NCI-H187 treated with DMSO at 0.1 percent for 48 hours (cell line): ENCODE data around the gene ALKBH4.
"Not testable (repeated sequence)": the region's sequence is repeated elsewhere in the genome, so short reads cannot be mapped to it uniquely, and the experiment has no call there.

Source experiments
- DNase-seq: peaks from one replicate; lab custom pipeline; 2025; lab: John Stamatoyannopoulos, UW

The ALKBH4 gene

DNA sequence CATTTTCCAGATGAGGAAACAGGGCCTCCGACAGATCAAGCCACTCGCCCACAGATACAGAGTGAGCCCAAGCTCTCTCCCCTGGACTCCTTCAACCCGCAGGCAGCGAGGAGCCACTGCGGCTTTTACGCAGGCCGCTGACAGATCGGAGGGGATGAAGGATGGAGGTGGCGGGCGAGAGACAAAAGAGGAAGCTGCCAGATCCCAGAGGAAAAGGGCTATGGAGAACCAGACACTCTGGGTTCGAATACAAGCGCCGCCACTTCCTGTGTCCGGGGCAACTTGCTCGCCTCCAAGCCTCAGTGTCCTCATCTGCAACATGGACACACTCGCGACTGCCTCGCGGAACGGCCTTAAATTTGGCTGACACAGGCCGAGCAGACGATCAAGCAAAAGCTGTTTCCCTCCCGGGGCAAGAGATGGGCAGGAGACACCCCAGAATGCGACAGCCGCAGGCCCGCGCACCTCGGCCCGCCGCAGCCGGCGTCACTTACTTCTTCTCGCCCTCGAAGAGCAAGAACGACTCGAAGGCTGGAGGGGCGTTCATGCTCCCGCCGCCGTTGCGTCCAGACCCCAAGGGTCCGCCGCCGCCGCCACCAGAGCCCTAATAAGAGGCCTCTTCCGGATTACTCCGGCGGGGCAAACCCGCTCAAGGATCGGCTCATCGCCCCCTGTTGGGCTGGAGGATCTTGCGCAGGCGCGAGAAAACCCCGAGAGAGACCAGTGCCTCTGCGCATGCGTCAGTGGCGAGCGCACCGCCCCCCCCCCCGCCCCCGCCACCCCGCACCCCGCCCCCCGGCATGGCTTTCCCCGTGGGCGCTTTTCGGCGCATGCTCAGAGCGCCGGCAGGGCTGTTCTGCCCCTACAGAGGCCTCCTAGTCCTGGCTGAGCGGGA is 13.9 kb upstream of the ALKBH4 start, which contains the start of gene POLR2J:
Gene POLR2J, minus strand, starts transcription at position 609 of the 895 bp plus-strand sequence. Its CDS starts 62 bp downstream, at position 547.
- DNase-seq: not testable (repeated sequence)

DNA sequence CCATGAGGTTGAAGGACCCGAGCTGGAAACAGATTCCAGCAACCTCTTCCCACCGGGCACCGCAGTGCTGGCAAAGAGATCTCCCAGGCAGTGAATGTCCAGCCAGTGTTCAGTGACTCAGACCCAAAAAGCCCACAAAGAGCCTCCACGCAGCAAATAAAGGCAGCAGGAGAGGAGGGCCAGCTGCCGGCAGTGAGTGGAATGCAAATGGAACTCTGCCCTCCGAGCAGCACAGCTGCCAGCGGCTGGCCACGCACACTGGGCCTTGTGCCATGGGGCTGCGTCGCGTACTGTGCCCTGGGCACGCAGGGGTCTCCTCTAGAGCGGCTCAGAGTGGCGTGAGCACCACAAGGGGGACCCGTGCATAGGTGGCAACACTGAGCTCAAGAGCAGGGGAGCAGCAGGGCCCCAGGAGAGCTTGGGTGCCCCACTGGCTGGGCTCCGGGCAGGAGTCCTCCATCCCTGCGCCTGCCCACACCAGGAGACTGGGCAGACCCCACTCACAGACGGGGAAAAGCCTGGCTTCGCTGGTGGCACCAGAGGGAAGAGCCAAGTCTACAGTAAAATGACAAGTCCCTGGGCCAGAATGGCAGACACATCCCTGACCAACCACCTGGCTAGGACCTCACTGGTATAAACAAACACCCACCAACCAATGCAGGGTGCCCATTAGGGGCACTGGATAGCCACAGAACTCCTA is 10.2 kb upstream of the ALKBH4 start:
- not testable (repeated sequence) for DNase-seq

DNA sequence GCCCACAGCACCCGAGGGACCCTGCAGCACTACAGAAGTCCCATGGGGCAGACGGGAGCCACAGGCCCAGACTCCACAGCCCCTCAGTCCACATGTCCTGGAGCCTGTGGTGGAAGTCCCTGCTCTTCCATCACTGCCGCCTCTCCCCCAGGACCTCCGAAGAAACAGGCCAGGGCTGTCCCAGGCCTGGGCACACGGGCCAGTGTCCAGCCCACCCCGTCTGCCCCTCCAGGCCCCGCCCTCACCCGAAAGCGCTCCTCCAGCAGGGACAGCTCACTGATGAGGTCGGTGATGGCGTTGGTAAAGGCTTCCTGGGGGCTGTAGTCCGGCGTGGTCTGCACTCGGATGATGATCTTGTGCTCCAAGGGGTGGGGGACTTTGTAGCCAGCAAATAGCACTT is 9.5 kb upstream of the ALKBH4 start:
- DNase-seq: not testable (repeated sequence)

DNA sequence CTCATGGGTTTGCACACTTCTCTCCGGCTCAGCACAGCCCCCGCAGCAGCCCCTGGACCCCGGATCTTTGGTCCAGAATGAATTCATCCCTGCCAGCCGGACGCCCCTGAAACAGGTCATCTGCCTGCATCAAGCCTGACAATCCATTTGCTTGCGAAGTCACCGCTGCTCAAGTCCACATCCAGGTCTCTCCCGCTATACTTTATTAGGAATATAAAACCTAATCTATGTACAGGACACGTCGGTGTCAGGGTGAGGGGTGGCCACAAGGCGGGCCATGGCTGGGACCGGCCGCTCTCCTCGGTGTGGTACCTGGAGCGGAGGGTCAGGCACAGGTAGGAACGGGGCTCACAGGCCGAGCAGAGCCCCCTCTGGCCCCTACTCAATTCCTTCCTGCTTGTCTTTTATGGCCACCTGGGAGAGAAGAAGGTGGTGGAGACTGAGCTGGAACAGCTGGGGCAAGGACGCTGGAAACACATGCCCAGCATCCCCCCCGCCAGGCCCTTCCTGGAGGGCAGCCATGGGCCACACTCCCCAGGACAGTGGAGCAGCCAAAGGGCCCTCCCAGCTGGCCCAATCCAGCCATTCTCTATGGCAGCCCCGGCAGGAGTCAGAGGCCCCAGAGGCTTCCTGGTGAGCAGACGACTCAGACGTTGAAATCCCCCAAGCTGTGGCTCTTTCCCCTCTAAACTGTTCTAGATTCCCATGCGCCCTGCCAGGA is 8.8 kb upstream of the ALKBH4 start:
- no peak for DNase-seq

DNA sequence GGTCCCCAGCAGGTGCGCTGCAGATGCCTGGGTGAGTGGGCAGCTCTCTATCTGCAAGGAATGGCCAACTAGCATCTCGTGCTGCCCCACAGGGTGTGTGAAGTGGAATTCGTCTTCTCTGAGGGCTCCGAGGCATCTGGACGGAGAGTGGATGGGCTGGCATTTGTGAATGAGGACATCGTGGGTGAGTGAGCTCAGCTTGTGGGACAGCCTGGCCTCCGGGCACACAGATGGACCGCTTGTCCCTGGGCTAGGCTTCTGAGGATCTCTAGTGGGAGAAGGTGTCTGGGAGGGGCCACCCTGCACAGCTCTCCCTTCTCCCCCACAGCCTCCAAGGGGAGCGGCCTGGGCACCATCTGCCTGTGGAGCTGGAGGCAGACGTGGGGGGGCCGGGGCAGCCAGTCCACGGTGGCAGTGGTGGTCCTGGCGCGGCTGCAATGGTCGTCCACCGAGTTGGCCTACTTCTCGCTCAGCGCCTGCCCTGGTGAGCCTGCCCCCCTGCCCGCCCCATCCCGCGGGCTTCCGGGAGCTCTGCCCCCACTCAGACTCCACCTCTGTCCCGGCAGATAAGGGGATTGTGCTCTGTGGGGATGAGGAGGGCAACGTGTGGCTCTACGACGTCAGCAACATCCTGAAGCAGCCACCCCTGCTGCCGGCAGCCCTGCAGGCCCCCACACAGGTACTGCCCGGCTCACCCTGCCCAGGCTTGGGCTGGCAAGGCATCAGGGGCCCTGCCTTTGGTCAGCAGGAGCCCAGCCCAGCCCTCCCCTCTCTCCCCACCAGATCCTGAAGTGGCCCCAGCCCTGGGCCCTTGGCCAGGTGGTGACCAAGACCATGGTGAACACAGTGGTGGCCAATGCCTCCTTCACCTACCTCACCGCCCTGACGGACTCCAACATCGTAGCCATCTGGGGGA is 7.7 kb upstream of the ALKBH4 start:
- no peak for DNase-seq

DNA sequence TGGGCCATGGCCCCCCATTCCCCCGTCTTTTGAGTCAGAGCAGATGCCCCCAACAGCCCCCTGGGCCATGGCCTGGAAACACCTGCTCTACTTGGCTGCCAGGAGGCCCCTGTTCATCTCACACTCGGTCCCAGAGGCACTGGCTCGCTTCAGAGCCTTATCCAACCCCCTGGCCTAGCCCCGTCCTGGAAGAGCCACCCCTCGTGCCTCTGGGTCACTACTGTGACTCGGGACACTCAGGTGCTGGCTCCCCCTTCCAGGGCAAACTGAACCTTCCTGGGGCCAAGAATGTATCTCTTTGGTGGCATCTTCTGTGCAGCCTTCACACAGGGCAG is 7.1 kb upstream of the ALKBH4 start:
- DNase-seq: no peak

DNA sequence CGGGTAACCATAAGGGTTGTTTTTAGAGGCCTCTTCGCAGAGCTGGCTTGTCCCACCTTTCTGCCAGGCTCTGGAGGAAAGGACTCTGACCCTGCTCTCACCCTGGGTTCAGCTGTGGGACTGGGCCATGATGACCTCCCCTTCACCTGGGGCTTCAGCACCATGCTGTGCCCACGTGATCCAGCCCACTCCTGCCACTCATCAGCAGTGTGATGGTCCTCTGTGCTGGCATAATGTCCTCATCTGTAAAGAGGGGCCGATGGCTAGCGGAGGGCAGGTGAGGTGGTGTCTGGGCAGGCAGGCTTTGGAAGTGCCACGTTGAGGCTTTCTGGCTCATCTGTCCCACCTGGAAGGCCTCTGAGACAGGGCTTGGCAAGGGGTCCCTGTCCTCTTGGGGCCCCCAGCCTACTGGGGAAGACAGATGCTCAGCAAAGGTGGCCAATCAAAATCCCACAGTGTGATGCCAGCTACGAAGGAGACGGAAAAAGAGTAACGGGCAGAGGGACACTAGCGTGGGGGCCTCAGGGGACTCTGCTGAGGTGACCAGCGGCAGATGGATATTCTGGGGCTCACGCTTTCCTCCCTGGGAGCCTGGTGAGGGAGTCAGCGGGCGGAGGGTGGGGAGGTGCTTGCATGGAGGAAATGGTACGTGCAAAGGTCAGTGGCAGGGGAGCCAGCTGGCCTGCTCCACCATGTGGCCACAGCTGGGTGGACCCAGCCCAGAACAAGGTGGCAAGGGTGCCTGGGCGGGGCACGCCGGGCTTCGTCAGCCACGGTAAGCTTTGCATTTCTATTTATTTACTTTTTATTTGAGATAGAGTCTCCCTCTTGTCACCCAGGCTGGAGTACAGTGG is 5.5 kb upstream of the ALKBH4 start:
- no peak for DNase-seq

DNA sequence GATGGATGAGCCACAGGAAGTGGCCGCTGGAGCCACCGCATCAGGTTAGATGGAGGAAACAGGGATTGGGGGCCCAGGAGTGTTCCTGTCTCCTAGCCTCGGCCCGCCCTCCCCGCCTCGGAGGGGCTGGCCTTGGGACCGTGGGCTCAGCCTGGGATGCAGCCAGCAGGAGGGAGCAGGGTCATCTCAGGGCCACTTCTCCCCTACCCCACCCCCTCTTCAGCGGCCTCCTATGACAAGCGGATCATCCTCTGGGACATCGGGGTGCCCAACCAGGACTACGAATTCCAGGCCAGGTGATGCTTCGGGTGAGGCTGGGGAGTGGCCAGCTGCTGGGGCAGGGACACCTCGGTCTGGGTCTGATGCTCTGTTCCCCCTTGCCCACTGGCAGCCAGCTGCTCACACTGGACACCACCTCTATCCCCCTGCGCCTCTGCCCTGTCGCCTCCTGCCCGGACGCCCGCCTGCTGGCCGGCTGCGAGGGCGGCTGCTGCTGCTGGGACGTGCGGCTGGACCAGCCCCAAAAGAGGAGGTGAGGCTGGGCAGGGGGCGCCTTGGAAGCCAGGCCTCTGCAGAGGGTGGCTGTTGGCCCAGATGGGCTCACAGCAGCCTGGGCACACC is 4.8 kb upstream of the ALKBH4 start:
- no peak for DNase-seq

DNA sequence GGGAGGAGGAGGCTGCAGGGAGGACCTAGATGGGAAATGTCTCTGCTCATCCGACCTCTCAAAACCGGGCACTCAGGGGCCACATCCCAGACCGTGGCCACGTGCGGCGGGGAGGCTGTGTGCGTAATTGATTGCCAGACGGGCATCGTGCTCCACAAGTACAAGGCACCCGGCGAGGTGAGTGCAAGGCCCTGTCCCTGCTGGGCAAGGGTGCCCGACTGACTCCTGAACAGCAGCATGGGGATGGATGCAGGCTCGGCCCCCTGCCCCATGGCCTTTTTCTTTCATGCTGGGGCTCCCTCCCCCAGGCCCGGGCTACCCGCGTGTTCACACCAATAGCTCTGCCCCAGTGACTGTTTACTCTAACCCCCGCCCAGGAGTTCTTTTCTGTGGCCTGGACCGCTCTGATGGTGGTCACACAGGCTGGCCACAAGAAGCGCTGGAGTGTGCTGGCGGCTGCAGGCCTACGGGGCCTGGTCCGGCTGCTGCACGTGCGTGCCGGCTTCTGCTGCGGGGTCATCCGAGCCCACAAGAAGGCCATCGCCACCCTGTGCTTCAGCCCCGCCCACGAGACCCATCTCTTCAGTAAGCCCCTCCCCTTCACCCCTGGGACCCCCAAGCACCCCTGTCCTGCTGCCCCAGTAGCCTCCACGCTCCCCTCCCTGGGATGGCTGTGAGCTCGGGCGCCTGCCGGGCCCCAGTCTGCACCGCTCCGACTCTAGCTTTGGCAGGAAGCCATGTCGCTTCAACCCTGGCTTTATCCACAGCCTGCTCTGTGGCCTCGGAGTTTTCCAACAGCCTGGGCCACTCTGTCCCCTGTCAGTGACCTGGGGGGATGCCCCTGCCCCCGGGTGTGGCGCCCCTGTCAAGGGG is 4.1 kb upstream of the ALKBH4 start:
- no peak for DNase-seq

DNA sequence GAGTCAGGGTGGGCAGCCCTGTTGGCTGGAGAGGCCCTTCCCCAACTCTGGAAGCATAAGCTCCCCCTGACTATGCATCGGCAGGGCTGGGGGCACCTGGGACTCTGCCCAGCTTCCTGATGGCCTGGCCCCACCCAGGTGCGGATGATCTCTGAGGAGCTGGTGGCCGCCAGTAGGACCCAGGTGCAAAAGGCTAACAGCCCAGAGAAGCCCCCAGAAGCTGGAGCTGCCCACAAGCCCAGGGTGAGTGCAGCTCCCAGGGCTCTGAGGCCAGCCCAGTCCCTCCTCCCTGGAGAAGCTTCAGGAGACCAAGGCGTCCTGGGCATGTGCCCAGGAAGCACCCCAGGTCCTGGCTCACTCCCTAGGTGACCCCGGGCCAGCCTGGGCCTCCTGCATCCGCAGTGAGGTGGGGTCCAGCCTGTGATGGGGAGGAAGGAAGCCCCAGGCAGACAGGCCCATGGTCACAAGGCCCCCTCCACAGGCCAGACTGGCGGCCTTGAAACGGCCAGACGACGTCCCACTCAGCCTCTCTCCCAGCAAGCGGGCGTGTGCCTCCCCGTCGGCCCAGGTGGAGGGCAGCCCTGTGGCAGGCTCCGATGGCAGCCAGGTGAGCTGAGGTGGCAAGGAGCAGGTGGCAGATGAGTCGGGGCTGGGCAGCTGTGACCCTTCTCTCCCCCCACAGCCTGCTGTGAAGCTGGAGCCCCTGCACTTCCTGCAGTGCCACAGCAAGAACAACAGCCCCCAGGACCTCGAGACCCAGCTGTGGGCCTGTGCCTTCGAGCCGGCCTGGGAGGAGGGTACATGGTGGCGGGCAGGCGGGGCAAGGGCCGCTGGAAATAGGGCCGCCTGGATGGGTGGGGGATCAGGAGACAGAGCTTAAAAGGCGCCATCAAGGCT is 3.2 kb upstream of the ALKBH4 start:
- DNase-seq: no peak

DNA sequence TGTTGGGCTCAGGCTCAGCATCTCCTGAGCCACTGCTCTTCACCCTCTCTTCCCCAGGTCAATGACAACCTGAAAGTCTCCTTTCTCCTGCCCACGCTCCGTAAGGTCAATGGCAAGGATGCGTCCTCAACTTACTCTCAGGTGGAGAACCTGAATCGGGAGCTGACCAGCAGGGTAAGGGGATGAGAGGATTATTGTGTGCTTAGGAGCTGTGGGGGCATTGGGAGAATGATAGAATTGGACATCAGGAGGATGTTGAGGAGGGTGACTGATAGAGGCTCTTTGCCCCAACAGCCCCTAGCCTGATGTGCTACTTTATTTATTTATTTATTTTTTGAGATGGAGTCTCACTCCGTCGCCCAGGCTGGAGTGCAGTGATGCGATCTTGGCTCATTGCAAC is 1.4 kb upstream of the ALKBH4 start:
- DNase-seq: no peak

DNA sequence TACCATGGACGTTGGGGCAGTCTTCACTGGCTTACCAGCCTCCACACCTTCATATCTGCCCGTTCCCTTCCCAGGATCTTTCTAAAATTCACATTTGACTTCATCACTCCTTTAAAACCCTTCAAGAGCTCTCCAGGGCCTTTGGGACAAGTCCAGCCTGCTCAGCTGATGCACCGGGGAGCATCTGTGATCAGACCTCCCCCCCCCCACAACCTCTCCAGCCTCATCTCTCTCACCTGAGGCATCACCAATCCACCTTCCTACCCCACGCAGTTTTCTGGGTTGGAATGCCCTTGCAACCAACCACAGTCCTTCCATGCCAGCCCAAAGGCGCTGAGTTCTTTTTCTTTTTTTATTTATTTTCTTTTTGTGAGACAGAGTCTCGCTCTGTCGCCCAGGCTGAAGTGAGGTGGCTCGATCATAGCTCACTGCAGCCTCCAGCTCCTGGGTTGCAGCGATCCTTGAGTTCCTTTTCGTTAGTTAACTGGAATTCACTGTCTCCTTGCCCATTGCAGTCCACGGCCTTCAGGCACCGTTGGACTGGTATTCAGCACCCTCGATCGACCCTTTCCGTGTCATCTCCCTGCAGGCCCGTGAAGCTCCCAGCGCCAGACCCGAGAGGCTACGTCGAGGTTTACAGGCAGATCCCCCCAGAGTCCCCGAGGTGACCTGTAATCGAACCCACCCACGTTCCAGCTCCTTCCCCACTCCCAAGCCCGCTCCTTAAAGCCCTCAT is 654 bp downstream of the ALKBH4 start:
- no peak for DNase-seq

DNA sequence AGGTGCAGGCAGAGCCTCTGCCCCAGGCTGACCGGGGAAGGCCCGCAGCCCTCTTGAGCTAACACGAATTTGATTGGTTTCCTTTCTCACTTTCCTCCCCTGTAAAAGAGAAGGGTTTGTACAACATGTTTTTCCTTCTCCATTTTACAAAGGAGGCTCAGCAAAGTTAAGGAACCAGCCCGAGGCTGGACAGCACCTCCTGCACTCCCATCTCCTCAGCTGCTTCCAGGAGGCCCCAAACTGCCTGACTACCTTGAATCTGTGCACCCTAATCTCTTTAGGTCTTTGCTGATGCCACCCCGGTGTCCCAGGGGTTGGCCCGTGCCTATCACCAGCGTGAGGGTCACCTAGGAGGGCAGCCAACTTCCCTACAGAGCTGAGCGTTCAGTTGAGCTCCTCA is 4.2 kb downstream of the ALKBH4 start:
- DNase-seq: no peak

DNA sequence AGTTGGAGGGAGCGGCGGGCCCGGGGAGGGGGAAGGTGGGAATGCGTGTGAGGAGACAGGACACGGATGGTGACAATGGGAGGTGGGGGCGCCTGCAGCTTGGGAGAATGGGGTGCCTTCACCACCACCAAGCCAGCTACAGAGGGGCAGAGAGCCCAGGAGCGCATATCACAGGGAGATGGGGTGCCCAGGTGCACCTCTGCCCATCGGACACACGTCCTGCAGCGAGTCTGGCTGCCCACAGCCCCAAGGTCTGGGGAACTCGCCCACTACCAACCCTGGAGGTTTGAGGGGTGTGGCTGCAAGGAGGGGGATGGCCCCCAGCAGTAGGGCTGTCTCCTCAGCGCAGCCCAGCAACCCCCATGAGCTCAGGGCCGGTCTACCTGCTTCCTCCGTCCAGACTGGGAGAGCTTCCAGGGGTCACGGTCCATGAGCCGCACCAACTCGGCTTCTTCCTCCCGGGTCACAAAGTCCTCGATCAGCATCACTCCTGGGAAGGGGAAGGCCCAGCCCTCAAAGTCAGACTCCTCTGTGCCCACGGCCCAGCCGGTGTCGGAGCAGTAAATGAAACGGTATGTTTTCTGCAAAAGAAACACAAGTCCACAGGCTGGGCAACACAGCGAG is 5.3 kb downstream of the ALKBH4 start:
- no peak for DNase-seq

DNA sequence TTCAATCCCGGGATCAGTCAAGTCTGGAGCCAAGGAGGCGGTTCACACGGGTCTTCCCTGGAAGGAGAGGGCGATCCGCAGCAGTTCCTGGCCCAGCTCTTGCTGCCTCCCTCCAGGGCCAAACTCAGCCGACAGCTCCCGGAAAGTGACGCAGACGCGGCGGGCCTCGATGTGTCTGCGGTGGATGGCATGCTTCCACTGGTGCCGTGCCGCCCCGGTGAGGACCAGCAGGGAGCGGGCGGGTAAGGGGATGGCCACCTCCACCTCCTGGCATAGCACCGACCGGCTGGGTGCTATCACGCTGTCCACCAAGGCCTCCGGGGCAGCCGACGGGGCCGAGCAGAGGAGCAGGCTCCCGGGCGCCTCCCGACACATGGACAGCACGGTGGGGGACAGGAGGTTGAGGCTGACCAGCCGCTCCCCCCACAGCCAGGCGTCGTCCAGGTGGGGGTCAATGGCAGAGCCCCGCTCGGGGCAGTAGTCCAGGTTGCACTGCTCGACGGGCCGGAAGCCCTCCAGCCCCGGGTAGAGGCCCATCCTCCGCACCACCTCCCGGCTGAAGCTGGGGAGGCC is 7.2 kb downstream of the ALKBH4 start:
- no peak for DNase-seq

DNA sequence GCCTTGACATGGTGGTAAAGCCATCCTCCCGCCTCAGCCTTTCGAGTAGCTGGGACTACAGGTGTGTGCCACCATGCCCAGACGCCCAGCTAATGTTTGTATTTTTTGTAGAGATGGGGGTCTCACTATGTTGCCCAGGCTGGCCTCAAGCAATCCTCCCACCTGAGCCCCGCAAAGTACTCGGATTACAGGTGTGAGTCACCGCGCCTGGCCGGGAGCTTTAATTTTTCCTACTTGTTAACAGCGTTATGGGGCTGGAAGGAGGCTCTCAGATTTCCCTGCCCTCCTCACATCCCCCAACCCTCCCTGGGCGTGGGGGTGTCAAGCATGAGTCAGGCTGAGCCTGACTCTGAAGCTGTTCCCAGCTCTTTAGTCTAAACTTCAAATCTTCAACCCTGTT is 8.3 kb downstream of the ALKBH4 start:
- DNase-seq: no peak

DNA sequence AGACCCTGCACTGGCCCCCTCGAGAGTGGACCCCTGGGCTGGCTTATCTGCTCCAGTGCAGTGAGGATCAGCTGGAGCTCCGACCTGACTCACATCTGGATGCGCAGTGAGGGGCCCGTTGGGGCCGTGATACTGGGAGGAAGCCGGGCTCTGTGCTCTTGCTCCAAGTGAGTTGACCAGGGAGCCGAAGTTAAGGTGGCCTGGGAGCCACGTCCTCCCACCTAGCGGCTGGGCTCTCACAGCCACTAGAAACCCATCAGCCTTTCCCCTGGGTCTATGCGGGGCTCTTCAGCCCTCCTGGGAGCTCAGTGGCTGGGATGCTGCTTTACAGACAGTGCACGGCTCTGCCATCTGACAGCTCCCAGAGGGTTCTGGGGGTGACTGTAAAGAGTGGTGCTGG is 9.1 kb downstream of the ALKBH4 start:
- DNase-seq: no peak
